IPS-15b (cell line): ENCODE results near the gene MBNL2.

Experiments used
- H3K27me3 ChIP-seq: one replicate; pipeline ENCODE4 v1.6.1; 2013; ENCODE audit warnings: low read length; ENCODE audit not compliant: control insufficient read depth, insufficient read depth
- H3K36me3 ChIP-seq: one replicate; pipeline ENCODE4 v1.6.1; 2013; ENCODE audit warnings: low read length; ENCODE audit not compliant: control insufficient read depth, insufficient read depth
- H3K4me1 ChIP-seq: one replicate; pipeline ENCODE4 v1.6.1; 2013; ENCODE audit warnings: mild to moderate bottlenecking, low read length; ENCODE audit not compliant: control insufficient read depth, insufficient read depth
- H3K4me3 ChIP-seq: one replicate; pipeline ENCODE4 v1.5.1; 2013; ENCODE audit warnings: low read depth, low read length
- H3K9ac ChIP-seq: one replicate; pipeline ENCODE4 v1.6.1; 2013; ENCODE audit warnings: low read depth, mild to moderate bottlenecking, low read length
- H3K9me3 ChIP-seq: one replicate; pipeline ENCODE4 v1.6.1; 2013; ENCODE audit warnings: mild to moderate bottlenecking, low read length; ENCODE audit not compliant: control insufficient read depth, insufficient read depth

The MBNL2 gene

GRCh38 chr13:97387890-97388289 is 165.8 kb downstream of the MBNL2 start:
- Histone ChIP-seq H3K4me1 (no peaks in the 10 kb centered on the region), H3K36me3 (no peaks in the 10 kb centered on the region), H3K4me3 (no peak overlapping the region), H3K27me3 (no peaks in the 10 kb centered on the region), H3K9ac (no peak overlapping the region), H3K9me3 (no peaks in the 10 kb centered on the region)

- Histone ChIP-seq H3K9ac (no peak overlapping the region), H3K27me3 (no peaks in the 10 kb centered on the region), H3K9me3 (no peaks in the 10 kb centered on the region), H3K4me1 (no peaks in the 10 kb centered on the region), H3K36me3 (no peaks in the 10 kb centered on the region), H3K4me3 (no peak overlapping the region)
These were observed 166.2 kb downstream of the MBNL2 start for GRCh38 chr13:97388373-97388772.

GRCh38 chr13:97390941-97391600 is 168.9 kb downstream of the MBNL2 start:
- Histone ChIP-seq H3K9me3 (no peaks in the 10 kb centered on the region), H3K4me1 (no peaks in the 10 kb centered on the region), H3K4me3 (no peak overlapping the region), H3K27me3 (no peaks in the 10 kb centered on the region), H3K9ac (no peak overlapping the region), H3K36me3 (no peaks in the 10 kb centered on the region)

- Histone ChIP-seq H3K27me3 (no peaks in the 10 kb centered on the region), H3K9me3 (no peaks in the 10 kb centered on the region), H3K9ac (no peak overlapping the region), H3K4me1 (no peaks in the 10 kb centered on the region), H3K36me3 (no peaks in the 10 kb centered on the region), H3K4me3 (no peak overlapping the region)
These were observed 169.9 kb downstream of the MBNL2 start for GRCh38 chr13:97392020-97392419.

GRCh38 chr13:97394542-97394941 is 172.4 kb downstream of the MBNL2 start:
- no peak overlapping the region for H3K4me3 ChIP-seq
- H3K27me3 ChIP-seq = no peaks in the 10 kb centered on the region
- H3K9me3 ChIP-seq = no peaks in the 10 kb centered on the region
- H3K4me1 ChIP-seq = no peaks in the 10 kb centered on the region
- no peak overlapping the region for H3K9ac ChIP-seq
- no peaks in the 10 kb centered on the region for H3K36me3 ChIP-seq

GRCh38 chr13:97395447-97396136 is 173.5 kb downstream of the MBNL2 start:
- Histone ChIP-seq H3K4me1 (no peaks in the 10 kb centered on the region), H3K9ac (no peak overlapping the region), H3K4me3 (no peak overlapping the region), H3K9me3 (no peaks in the 10 kb centered on the region), H3K27me3 (no peaks in the 10 kb centered on the region), H3K36me3 (no peaks in the 10 kb centered on the region)

GRCh38 chr13:97397267-97397666 is 175.1 kb downstream of the MBNL2 start:
- no peak overlapping the region for H3K9ac ChIP-seq
- H3K36me3 ChIP-seq = no peaks in the 10 kb centered on the region
- H3K9me3 ChIP-seq = no peaks in the 10 kb centered on the region
- no peaks in the 10 kb centered on the region for H3K27me3 ChIP-seq
- H3K4me3 ChIP-seq = no peak overlapping the region
- no peaks in the 10 kb centered on the region for H3K4me1 ChIP-seq

DNA sequence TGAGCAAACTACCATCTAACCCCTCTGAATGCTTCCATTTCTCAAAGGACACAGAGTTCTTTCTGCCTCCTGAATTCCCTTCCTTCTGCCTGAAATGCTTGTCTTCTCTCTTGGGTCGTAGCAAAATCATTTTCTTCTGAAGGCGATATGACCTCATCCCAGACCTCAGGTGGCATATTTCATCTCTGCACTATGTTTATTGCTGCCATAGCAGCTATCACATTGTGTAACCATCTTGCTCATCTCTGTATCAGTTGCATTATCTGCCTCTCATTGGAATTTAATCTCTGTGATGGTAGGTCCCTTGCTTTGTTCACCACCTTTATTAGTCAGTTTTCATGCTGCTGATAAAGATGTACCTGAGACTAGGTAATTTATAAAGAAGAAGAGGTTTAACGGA is 179.3 kb downstream of the MBNL2 start:
- no peaks in the 10 kb centered on the region for H3K27me3 ChIP-seq
- H3K4me3 ChIP-seq = no peak overlapping the region
- no peaks in the 10 kb centered on the region for H3K4me1 ChIP-seq
- no peak overlapping the region for H3K9ac ChIP-seq
- no peaks in the 10 kb centered on the region for H3K9me3 ChIP-seq
- no peaks in the 10 kb centered on the region for H3K36me3 ChIP-seq

DNA sequence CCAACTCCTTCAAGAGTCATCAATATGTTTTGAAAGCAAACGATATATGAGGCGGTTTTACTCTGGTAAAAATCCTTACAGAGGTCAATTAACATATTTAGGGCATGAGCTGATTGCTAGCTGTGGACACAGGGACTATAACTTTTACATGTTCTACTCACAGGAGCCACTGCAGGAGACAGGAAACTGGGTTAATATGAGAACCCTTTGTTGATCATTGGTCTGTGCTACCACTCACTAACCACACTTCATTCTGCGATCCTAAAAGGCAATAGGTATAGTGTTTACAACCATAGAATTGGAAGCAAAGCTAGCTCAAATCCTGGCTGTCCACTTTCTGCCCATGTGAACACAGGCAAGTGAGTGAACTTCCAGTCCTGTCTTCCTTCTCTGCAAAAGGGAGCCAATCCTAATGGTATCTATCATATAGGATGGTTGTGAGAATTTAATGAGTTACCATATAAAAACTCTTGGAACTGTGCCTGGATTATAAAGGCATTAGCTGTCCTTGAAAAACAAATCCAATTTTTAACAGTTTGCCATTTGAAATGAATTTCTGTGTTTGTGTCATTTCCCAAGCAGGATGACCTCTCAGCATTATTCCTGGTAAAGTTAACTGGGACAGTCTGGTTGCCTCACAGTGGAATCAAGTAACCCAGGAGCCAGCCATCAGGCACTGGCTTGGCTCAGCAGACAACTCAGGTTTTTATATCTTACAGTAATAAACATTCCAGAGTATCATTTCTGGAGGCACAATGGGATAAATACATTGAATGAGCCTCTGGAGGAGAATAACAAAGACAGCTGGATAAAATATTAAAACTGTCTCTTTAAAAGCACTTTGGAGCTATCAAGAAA is 182.0 kb downstream of the MBNL2 start:
- H3K4me1 ChIP-seq = no peaks in the 10 kb centered on the region
- H3K4me3 ChIP-seq = no peak overlapping the region
- no peak overlapping the region for H3K9ac ChIP-seq
- H3K36me3 ChIP-seq = no peaks in the 10 kb centered on the region
- no peaks in the 10 kb centered on the region for H3K9me3 ChIP-seq
- H3K27me3 ChIP-seq = no peaks in the 10 kb centered on the region

GRCh38 chr13:97407540-97407939 is 185.4 kb downstream of the MBNL2 start:
- no peaks in the 10 kb centered on the region for H3K36me3 ChIP-seq
- H3K9ac ChIP-seq = no peak overlapping the region
- H3K4me3 ChIP-seq = no peak overlapping the region
- H3K27me3 ChIP-seq = no peaks in the 10 kb centered on the region
- no peaks in the 10 kb centered on the region for H3K9me3 ChIP-seq
- no peaks in the 10 kb centered on the region for H3K4me1 ChIP-seq

DNA sequence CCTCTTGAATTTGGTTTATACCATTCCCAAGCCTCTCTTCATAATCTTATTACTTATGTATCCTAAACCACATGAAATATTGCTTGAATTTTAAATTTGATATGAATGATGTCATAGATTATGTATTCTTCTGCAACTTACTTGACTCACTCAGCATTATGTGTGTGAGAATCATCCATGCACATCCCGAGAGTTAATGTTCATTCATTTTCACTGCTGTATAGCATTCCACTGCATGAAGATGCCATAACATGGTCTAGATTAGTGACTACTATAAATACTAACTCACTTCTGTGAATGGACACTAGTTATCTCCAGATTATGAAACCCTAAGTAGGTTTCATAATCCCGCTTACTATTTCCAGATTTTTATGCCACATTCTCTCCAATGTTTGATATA is 186.8 kb downstream of the MBNL2 start:
- Histone ChIP-seq H3K9ac (no peak overlapping the region), H3K9me3 (no peaks in the 10 kb centered on the region), H3K36me3 (no peaks in the 10 kb centered on the region), H3K27me3 (no peaks in the 10 kb centered on the region), H3K4me3 (no peak overlapping the region), H3K4me1 (no peaks in the 10 kb centered on the region)

- Histone ChIP-seq H3K27me3 (no peaks in the 10 kb centered on the region), H3K4me1 (no peaks in the 10 kb centered on the region), H3K9me3 (no peaks in the 10 kb centered on the region)
These were observed 189.9 kb downstream of the MBNL2 start for GRCh38 chr13:97411984-97412383.

More at GRCh38 chr13:97411984-97412383, 189.9 kb downstream of the MBNL2 start:
- no peak overlapping the region for H3K4me3 ChIP-seq
- H3K9ac ChIP-seq = no peak overlapping the region
- no peaks in the 10 kb centered on the region for H3K36me3 ChIP-seq
